Measurements from ENCODE around the gene B3GALT5.
"Not testable (repeated sequence)": the region's sequence is repeated elsewhere in the genome, so short reads cannot be mapped to it uniquely, and the experiment has no call there.

B3GALT5 gene

GRCh38 chr21:39669485-39669884 lies 56.7 kb downstream of the B3GALT5 start:
- no peak for DNase-seq

- DNase-seq: no peak
Observed at GRCh38 chr21:39669976-39670661, 57.4 kb downstream of the B3GALT5 start.

DNA sequence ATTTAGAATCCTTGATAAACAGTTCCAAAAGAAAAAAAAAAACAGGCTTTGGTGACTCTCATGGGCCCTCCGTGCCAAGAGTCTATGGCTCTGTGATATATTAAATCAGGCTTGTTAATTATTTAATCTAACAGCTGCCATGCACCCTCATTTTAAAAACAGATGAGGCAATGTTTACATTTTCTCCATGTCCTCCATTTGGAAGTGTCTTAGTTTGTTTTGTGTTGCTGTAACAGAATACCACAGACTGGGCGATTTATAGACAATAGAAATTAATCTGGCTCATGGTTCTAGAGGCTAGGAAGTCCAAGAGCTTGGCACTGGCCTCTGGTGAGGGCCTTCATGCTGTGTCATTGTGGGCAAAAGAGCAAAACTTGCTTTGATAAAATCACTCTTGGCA lies 58.0 kb downstream of the B3GALT5 start:
- peak; percentile 67 for DNase-seq

DNA sequence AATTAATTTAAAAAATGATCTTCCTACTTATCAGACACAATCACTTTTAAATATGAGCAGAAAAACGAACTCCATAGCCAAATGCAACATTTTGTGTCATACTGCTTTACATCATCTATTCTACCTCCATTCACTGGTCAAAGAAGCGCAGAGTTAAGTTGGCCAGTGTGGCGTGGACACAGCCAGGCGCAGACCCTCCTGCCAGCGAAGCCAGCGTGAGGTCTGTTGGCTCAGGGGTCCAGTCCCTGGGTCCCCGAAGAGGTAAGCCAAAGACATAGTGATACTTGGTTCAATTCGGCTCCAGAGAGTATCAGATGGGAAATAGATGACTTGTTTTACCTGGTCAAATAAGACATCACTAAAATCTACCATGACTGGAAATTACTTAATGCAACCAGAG lies 59.2 kb downstream of the B3GALT5 start:
- DNase-seq: no peak

DNA sequence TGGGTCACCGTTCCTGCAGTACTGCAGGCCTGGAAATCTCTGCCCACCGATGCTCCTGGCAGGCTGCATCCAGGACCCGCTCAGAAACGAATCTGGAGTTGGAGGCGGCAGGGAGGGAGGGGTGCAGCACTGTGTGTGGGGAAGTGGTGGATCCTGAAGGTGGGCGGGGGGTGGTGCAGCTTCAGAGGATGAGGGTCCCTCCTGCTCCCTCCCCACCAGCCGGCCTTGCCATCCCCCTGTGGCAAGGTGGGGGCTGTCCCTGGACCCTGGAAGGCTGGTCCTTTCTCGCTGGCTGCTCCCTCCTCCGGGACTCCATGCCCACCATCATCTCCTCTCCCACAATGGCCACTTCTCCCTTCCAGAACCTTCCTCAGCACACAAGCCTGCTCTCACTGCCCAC lies 60.4 kb downstream of the B3GALT5 start:
- DNase-seq: no peak

DNA sequence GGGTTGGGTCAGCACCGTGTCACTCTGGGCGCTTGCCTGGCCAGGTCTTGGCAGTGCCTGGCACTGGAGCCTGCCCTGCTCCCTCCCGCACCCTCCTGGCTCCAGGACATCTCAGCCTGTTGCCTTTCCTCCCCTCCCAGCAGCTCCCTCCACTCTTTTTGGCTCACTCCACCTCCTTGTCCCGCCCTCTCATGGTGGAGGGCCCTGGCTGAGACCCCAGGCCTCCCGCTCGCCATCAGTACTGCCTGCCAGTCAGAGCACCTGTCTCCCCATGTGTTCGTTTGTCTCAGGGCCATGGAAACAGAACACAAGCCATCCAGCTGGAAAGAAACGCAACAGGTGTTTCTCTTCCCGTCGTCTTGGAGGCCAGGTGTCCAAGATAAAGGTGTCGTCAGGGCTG lies 61.0 kb downstream of the B3GALT5 start:
- peak; percentile 30 for DNase-seq

GRCh38 chr21:39674801-39675200 lies 62.1 kb downstream of the B3GALT5 start:
- no peak for DNase-seq

- DNase-seq: peak; percentile 84
Observed at GRCh38 chr21:39675590-39675989, 62.9 kb downstream of the B3GALT5 start.

GRCh38 chr21:39675993-39676661 lies 63.4 kb downstream of the B3GALT5 start:
- DNase-seq: peak; percentile 98

DNA sequence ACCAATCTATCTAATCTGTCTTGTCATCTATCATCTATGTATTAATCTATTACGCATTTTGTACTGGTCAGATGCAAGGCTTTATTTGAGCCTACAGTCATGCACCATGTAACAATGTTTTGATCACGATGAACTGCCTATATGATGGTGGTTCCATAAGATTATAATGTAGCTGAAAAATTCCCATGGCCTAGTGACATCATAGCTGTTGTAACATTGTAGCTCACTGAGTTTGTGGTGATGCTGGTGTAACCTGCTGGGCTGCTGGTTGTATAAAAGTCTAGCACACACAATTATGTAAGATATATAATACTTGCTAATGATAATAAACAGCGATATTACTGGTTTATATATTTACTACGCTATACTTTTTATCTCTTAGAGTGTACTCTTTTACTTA lies 67.5 kb downstream of the B3GALT5 start:
- DNase-seq: no peak

GRCh38 chr21:39681257-39681656 lies 68.5 kb downstream of the B3GALT5 start:
- no peak for DNase-seq

DNA sequence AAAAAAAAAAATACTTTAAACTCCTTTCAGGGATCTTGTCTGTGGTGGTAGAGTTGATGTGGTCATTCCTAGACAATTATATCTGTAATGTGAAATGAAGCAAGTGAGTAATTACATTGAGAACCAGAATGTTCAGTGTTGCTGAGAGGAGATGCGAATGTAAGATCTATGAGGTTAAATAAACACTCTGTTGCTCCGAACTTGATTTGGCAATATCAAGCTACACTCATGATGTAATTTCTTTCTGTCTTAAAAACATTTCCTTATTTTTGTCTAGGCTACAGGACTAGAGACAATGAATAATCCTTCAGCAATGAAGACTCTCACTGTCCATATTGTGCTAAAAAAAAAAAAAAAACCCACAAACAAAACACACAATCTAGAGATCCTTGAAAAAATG lies 69.1 kb downstream of the B3GALT5 start:
- no peak for DNase-seq

DNA sequence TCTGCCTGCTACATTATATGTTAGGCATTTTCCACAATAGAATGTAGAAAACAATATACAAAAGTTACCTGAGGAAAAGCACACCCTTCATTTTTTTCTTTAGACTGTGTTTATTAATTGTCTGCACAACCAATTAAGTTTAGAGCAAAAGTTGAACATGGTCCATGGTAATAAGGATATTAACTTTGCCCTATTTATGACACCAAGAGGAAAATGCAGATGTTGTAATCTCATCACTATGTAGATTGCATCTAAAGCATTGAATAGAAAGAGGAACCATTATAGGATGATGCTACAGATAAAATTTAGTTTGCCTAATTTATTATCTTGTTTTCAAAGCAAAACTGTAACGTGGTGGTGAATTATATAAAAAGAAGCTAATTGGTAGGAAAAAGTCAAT lies 72.5 kb downstream of the B3GALT5 start:
- DNase-seq: no peak

GRCh38 chr21:39685991-39686390 lies 73.3 kb downstream of the B3GALT5 start:
- DNase-seq: no peak

DNA sequence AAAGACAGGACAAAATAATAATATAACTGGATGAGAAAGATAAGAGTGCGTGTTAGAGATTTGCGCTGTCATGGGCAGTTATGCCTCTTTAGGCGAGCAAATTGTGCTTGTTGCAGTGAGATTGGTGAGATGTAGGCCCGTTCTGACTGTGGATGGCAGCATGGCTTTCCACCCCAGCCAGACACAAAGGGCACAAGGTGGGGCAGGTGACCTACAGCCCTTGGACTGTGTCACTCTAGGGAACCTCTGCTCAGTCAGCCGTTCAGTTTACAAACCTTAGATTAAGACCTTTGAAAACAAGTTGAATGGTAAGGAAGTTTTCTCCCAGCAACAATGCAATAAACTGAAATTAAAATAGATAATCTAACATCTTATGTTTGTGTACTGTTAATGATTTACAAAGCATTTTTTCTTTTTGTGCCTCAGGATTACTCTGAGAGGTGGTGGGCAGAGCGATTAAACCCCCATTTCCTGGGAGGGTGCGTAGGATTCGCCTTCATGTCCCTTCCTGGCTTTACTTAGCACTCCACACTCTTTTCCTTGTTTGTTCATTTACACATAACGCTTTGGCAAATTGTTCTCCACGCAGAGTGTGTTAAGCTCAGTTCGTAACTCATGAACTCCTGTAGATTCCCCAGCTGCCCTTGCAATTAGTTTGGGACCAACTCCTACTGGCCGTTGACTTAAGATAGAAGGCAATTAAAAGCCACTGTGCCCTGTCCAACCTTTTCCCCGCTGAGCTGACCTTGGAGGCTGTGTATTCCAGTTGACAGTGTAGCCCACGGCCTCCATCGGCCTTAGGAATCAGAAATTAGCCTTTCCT lies 74.1 kb downstream of the B3GALT5 start:
- peak; percentile 55 for DNase-seq

DNA sequence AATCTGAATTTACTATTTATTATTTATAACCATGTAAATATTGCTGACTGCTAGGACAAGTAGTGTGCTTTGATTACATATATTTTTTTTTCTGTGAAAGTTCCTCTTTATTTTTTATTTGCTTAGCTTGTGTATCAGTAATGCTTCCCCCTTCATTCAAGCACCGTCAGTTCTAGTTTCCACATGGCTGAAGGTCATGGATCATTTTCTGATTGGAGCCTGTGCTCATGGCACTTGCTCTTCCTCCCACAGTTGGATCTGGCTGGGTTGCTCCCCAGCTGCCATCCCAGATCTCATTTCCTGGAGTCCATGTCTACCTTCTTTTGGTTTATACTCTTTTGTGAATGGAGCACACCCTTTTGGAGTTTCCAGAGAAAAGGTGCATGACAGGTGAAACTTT lies 75.3 kb downstream of the B3GALT5 start:
- DNase-seq: peak; percentile 53

- not testable (repeated sequence) for DNase-seq
Observed at GRCh38 chr21:39689860-39690259, 77.1 kb downstream of the B3GALT5 start.

DNA sequence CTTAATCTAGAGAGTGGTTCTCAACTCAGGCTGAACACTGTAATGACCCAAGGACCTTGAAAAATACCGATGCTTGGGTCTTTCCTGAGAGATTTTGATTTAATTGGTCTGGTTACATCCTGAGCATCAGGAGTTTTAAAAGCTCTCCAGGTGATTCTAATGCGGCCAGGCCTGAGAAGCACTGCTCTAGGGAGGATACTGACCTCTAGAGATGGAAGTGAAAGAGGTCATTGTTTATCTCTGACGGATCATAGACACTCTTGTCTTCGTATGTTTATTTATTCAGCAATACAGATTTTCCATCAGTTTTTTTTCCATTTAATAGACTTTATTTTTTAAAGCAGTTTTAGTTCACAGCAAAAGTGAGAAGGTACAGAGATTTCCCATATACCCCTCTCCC lies 77.7 kb downstream of the B3GALT5 start:
- DNase-seq: no peak

GRCh38 chr21:39694750-39695149 lies 82.0 kb downstream of the B3GALT5 start:
- no peak for DNase-seq

- no peak for DNase-seq
Observed at GRCh38 chr21:39696196-39696595, 83.5 kb downstream of the B3GALT5 start.

DNA sequence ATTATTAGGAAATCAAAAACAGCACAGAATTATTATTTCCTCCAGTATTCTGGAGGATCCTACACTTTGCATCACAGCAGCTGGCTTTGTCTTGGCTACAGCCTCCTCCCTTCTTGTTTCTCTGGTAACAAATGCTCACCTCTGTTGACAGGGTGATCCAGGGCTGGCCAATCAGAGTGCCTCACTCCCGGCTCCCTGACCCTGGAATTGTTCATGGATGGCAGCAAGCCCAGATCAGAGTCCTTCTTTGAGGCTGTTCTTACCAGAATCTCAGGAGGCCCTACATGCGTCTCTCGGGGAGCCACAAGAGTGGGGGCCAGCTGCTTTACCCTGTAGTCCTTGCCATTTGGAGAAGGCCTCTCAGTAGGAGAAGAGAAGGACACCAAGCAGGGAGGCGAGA lies 83.9 kb downstream of the B3GALT5 start:
- no peak for DNase-seq

DNA sequence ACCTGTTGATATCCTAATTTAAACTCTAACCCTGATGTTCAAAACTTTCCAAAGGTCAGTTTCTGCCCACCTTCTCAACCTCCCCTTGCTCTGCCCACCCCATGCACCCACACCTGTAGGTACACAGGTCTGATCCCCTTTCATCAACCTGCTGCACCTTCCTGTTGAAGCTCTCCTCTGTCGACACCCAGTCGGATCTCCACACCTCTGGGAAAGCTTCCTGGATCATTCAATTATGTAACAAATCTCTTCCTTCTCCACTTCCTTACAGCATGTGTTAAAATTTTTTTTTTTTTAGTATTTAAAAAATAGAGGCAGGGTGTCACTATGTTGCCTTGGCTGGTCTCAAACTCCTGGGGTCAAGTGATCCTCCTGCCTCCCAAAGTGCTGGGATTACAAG lies 87.6 kb downstream of the B3GALT5 start:
- no peak for DNase-seq

DNA sequence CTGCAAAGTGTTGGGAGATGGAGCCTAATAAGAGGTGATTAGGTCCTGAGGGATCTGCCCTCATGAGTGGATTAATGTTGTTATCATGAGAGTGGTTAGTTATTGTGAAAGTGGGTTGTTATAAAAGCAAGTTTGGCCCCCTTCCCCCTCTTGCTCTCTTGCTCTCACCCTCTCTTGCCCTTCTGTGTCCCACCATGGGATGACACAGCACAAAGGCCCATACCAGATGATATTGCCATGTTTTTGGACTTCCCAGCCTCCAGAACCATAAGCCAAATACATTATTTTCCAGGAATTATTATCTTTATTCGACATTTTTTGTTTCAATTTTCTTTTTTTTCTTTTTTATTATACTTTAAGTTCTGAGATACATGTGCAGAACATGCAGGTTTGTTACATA lies 90.8 kb downstream of the B3GALT5 start:
- DNase-seq: no peak

DNA sequence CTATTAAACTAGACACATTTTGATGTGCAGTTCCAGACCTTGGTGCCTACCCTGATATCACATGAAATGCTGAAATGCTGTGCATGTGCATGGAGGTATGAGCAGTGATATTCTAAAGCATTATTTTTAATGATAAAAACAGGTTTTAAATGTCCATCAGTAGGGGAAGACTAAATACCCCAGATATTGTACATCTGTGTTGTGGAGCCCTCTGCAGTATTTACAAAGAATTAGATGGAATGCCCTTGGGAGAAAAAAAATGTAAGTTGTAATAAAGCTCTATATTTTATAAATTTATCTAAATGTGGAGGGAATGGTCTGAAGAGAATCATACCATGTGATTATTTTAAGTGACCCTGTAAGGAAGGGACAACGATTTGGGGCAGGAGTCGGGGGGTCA lies 93.1 kb downstream of the B3GALT5 start:
- DNase-seq: no peak

All from NCI-H510A treated with DMSO at 0.1 percent for 48 hours (cell line).